ENCODE data around the gene GDF10. TPM values are rescaled to one million over a fixed set of nuclear protein-coding genes. Genes with fewer than 3 reads are reported as not detected.

Gene GDF10
- total and polyA plus RNA-seq, 2 of the 8 experiments (the other 6 are each of a cell fraction or from before 2014, with no cell fraction given), result 0.19 to 0.32 TPM

DNA sequence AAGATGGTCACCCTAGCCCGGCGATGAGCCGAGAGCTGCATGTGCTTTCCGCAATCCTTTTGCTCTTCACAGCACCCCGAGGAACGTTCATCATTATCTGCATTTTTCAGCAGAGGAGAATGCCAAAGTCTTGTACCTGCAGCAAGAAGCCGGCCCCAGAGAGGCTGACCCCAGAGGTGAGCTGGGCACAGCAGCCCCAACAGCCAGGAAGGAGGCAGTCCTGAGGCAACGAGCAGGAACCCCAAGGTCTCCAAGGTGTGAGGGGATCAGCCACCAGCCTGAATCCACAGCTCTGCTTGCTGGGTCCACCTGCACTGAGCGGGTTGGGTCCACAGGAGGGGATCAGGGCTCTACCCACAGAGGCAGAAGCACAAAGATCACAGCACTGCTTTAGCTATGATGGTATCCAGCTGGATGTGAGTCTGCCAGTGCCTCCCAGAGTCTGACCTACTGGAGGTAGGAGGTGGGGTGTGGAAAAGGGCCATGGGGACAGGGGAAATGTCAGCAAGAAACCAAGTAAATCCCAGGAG is 16.8 kb upstream of the GDF10 start:
- Histone ChIP-seq H3K9ac (replicated peaks in 1 of 4; ENCODE audit: extremely low read depth in 1 of 4, low read depth in 3 of 4, low read length in 3 of 4) (no peak overlapping the region), H4K8ac (ENCODE audit: extremely low read depth, insufficient read depth, low read length) (no peak overlapping the region), H4K20me1 (replicated peaks in 1 of 2; ENCODE audit: control insufficient read depth in 1 of 2, insufficient read depth in 2 of 2, low read length in 2 of 2) (no peaks in the 10 kb centered on the region), H3K56ac (replicated peaks; ENCODE audit: insufficient read length, low read depth, low read length) (no peak overlapping the region), H3K4ac (replicated peaks; ENCODE audit: insufficient read length, low read depth, low read length) (no peak overlapping the region), H2BK5ac (ENCODE audit: low read depth, low read length) (no peak overlapping the region), H3K9me3 (ENCODE audit: insufficient read depth in 2 of 2, low read depth in 1 of 2, low read length in 1 of 2) (no peaks in the 10 kb centered on the region), H3K79me2 (ENCODE audit: control insufficient read depth in 1 of 2, insufficient read depth in 2 of 2, low read length in 2 of 2) (no peaks in the 10 kb centered on the region), H4K5ac (ENCODE audit: insufficient read length, low read depth, low read length) (no peak overlapping the region), H3K18ac (ENCODE audit: extremely low read depth, low read length) (no peak overlapping the region), H2AK5ac (ENCODE audit: low read depth, low read length) (no peak overlapping the region), H4K91ac (replicated peaks; ENCODE audit: insufficient read length, low read length) (no peak overlapping the region), H2AFZ (ENCODE audit: low read length) (no peak overlapping the region), H3K79me1 (ENCODE audit: low read depth, low read length) (no peaks in the 10 kb centered on the region), H2BK20ac (ENCODE audit: low read length) (no peak overlapping the region), H3K23ac (ENCODE audit: insufficient read length) (no peak overlapping the region), H2BK15ac (ENCODE audit: low read length) (no peak overlapping the region), H3K27me3 (replicated peaks in 1 of 4; ENCODE audit: control insufficient read depth in 3 of 4, extremely low read depth in 1 of 4, insufficient read depth in 3 of 4, low read length in 3 of 4) (no peaks in the 10 kb centered on the region), H3K23me2 (ENCODE audit: low read depth, low read length) (no peaks in the 10 kb centered on the region), H3K4me3 (ENCODE audit: extremely low read depth in 1 of 4, insufficient read depth in 2 of 4, low read depth in 3 of 4, low read length in 4 of 4) (no peak overlapping the region), H3K4me1 (replicated peaks in 1 of 4; ENCODE audit: control insufficient read depth in 3 of 4, insufficient read depth in 4 of 4, low read length in 3 of 4) (no peaks in the 10 kb centered on the region), H2BK12ac (ENCODE audit: low read depth, low read length) (no peak overlapping the region), H3K14ac (ENCODE audit: insufficient read length) (no peak overlapping the region), H2BK120ac (replicated peaks; ENCODE audit: low read depth, low read length) (no peak overlapping the region), H3K4me2 (ENCODE audit: insufficient read depth in 1 of 2, low read depth in 2 of 2, low read length in 2 of 2) (no peak overlapping the region), H3K27ac (ENCODE audit: low read depth, low read length) (no peak overlapping the region), H3K36me3 (ENCODE audit: control insufficient read depth in 2 of 4, insufficient read depth in 4 of 4, low read length in 3 of 4) (no peaks in the 10 kb centered on the region)
- WGBS, 2 experiments (ENCODE audit: extremely low coverage in 1 of 2, insufficient coverage in 1 of 2, insufficient read length in 1 of 2, insufficient replicate concordance in 2 of 2, low coverage in 1 of 2, low lambda C conversion rate in 2 of 2, missing lambda C conversion rate in 1 of 2), result 83% methylated on average over 8 of the region's 9 CpGs; no CpG with 5 or more reads in 1 of the 2 experiments
- DNase-seq (ENCODE audit: low read depth in 1 of 2, low spot score in 2 of 2) (no peak), FAIRE-seq (no peak)
- ChIA-PET POLR2A (ENCODE audit: partially characterized antibody) (no interaction called here), CTCF (ENCODE audit: partially characterized antibody) (interaction anchor here (0.8 to 1.8 kb wide), 8 partner anchors 14 to 258 kb away, joined by 3 to 5 read pairs (median 3); no protein-coding TSS in a partner anchor)
- TF ChIP-seq BACH1 (IDR thresholded peaks at IDR 0.05; ENCODE audit: low read length) (no peak), MAFK (IDR thresholded peaks at IDR 0.05; ENCODE audit: low read depth, low read length) (no peak), KDM1A (IDR thresholded peaks at IDR 0.05; ENCODE audit: borderline replicate concordance, low read length) (no peak), TBP (IDR thresholded peaks at IDR 0.05; ENCODE audit: low read depth, low read length) (no peak), PHF8 (conservative IDR thresholded peaks at IDR 0.05; ENCODE audit: low read depth, low read length) (no peak), BRCA1 (IDR thresholded peaks at IDR 0.05; ENCODE audit: low read depth, low read length) (no peak), RFX5 (IDR thresholded peaks at IDR 0.05; ENCODE audit: borderline replicate concordance, low read depth, low read length) (no peak), ZNF274 (IDR thresholded peaks at IDR 0.05; ENCODE audit: borderline replicate concordance, extremely low read depth, low read length) (no peak)
